Mesenchymal stem cell (in vitro differentiated cells and primary cell): ENCODE results near the gene MKLN1.
"Not testable (repeated sequence)": the region's sequence is repeated elsewhere in the genome, so short reads cannot be mapped to it uniquely, and the experiment has no call there.

Experiments
- DNase-seq: peaks from one replicate; pipeline ENCODE4 v3.0.0-alpha.2; 2013
- H2AFZ ChIP-seq: one replicate; pipeline ENCODE4 v1.6.1; 2013; ENCODE audit warnings: low read depth, mild to moderate bottlenecking, control low read depth, inconsistent platforms, low read length, moderate library complexity
- H2AK5ac ChIP-seq: 2 replicates; pipeline ENCODE4 v1.6.1; 2013; ENCODE audit warnings: low read length, moderate library complexity, mild to moderate bottlenecking, inconsistent platforms; ENCODE audit not compliant: severe bottlenecking
- H2BK120ac ChIP-seq: one replicate; pipeline ENCODE4 v1.6.1; 2013; ENCODE audit warnings: low read depth, mild to moderate bottlenecking, inconsistent platforms, low read length, moderate library complexity
- H2BK12ac ChIP-seq, 2 experiments: one replicate each; pipeline ENCODE4 v1.6.1; 2013; ENCODE audit warnings: inconsistent platforms in 2 of 2, low read length in 2 of 2, mild to moderate bottlenecking in 2 of 2, moderate library complexity in 2 of 2, control low read depth in 1 of 2
- H2BK15ac ChIP-seq: one replicate; pipeline ENCODE4 v1.6.1; 2013; ENCODE audit warnings: mild to moderate bottlenecking, low read depth, inconsistent platforms; ENCODE audit not compliant: poor library complexity, severe bottlenecking
- H2BK5ac ChIP-seq: 2 replicates; pipeline ENCODE4 v1.6.1; 2013; ENCODE audit warnings: low read depth, mild to moderate bottlenecking, low read length, control low read depth, inconsistent platforms; ENCODE audit not compliant: poor library complexity, severe bottlenecking
- H3K14ac ChIP-seq, 2 experiments: one replicate each; pipeline ENCODE4 v1.6.1; 2013; ENCODE audit warnings: inconsistent platforms in 2 of 2, low read length in 2 of 2, control low read depth in 1 of 2, mild to moderate bottlenecking in 1 of 2, moderate library complexity in 1 of 2
- H3K18ac ChIP-seq, 2 experiments: one replicate each; pipeline ENCODE4 v1.6.1; 2013; ENCODE audit warnings: inconsistent platforms in 2 of 2, low read length in 2 of 2, control low read depth in 1 of 2, low read depth in 1 of 2, mild to moderate bottlenecking in 1 of 2
- H3K23ac ChIP-seq, 2 experiments: one replicate each; pipeline ENCODE4 v1.6.1; 2013; ENCODE audit warnings: inconsistent platforms in 2 of 2, low read length in 2 of 2, mild to moderate bottlenecking in 2 of 2, moderate library complexity in 2 of 2, control low read depth in 1 of 2
- H3K27ac ChIP-seq: 2 replicates; pipeline ENCODE4 v1.5.1; 2013; ENCODE audit warnings: mild to moderate bottlenecking, moderate library complexity, low read length, control low read depth, inconsistent platforms; ENCODE audit not compliant: poor library complexity, severe bottlenecking
- H3K27me3 ChIP-seq, 2 experiments: 2 replicates each; pipeline versions ENCODE4 v1.6.1 to v1.7.0; 2013; ENCODE audit warnings: low read length in 2 of 2, mild to moderate bottlenecking in 2 of 2, moderate library complexity in 2 of 2, control low read depth in 1 of 2, inconsistent platforms in 1 of 2; ENCODE audit not compliant: control insufficient read depth in 1 of 2, insufficient read depth in 1 of 2
- H3K36me3 ChIP-seq, 2 experiments: 2 replicates each; pipeline versions ENCODE4 v1.6.1 to v1.7.0; 2013; ENCODE audit warnings: low read length in 2 of 2, control low read depth in 1 of 2, inconsistent platforms in 1 of 2, low read depth in 1 of 2, mild to moderate bottlenecking in 1 of 2; ENCODE audit not compliant: insufficient read depth in 2 of 2, control insufficient read depth in 1 of 2
- H3K4ac ChIP-seq, 2 experiments: one replicate each; pipeline ENCODE4 v1.6.1; 2013; ENCODE audit warnings: inconsistent platforms in 2 of 2, low read length in 2 of 2, mild to moderate bottlenecking in 2 of 2, moderate library complexity in 2 of 2, control low read depth in 1 of 2, low read depth in 1 of 2
- H3K4me1 ChIP-seq: 2 replicates; pipeline ENCODE4 v1.6.1; 2013; ENCODE audit warnings: low read depth, low read length, control low read depth; ENCODE audit not compliant: control insufficient read depth, insufficient read depth
- H3K4me2 ChIP-seq: 2 replicates; pipeline ENCODE4 v1.6.1; 2013; ENCODE audit warnings: low read length, mild to moderate bottlenecking, inconsistent platforms; ENCODE audit not compliant: poor library complexity, severe bottlenecking
- H3K4me3 ChIP-seq, 2 experiments: 2 replicates each; pipeline versions ENCODE4 v1.5.1 to v1.7.0; 2013; ENCODE audit warnings: low read length in 2 of 2, mild to moderate bottlenecking in 2 of 2, control low read depth in 1 of 2, low read depth in 1 of 2; ENCODE audit not compliant: insufficient read depth in 1 of 2
- H3K79me1 ChIP-seq: replicated peaks from 2 replicates; pipeline ENCODE4 v1.6.1; 2013; ENCODE audit warnings: mild to moderate bottlenecking, control low read depth, low read length, inconsistent platforms; ENCODE audit not compliant: poor library complexity, severe bottlenecking
- H3K9ac ChIP-seq: 2 replicates; pipeline ENCODE4 v1.7.0; 2013; ENCODE audit warnings: mild to moderate bottlenecking, low read length, moderate library complexity
- H3K9me3 ChIP-seq: 2 replicates; pipeline ENCODE4 v1.7.0; 2013; ENCODE audit warnings: mild to moderate bottlenecking, low read length; ENCODE audit not compliant: control insufficient read depth
- H4K8ac ChIP-seq: one replicate; pipeline ENCODE4 v1.6.1; 2013; ENCODE audit warnings: inconsistent platforms, mild to moderate bottlenecking, low read length, moderate library complexity
- H4K91ac ChIP-seq: one replicate; pipeline ENCODE4 v1.6.1; 2013; ENCODE audit warnings: mild to moderate bottlenecking, low read length, inconsistent platforms
- WGBS: methylation state at CpG from one replicate; pipeline ENCODE4 v1.1.7; 2013; ENCODE audit warnings: mixed read lengths; 5-methylcytosine and 5-hydroxymethylcytosine counted together

The MKLN1 gene

DNA sequence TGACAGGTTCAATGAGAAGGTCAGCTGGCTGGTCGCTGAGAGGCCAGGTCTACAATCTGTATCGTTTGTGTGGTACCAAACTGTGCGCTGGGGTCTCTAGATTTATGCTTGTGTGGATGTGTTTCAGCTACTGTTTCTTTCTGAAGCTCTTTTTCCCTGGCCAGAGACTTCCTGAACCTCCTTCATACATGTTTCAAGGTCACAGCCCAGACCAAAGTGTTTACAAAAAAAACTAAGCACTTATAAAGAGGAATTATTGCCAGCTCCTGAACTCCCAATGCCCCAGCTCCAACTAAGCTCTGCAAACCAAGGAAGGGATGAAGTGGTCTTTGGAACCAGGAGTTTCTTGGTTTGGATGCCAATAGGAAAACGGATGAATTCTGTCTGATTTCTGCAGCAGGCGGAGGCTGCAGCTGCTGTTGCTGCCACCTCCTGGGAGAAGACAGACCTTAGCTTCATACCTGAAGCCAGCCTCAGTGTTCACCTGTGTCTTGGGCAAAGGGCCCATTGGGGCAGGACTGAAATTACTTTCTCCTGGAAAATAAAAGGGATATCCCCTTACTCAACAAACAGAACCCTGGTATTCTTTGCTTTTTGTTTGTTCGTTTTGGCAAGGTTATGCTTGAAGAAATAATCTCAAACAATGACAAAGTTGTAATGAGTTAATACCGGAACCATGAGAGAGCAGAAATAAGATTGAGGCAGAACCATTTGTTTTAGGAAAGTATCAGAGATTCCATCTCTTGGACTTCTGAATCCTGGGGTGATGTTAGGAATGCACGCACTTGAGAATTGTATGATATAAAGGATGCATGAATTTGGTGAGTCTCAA is 24.6 kb upstream of the MKLN1 start:
- Histone ChIP-seq H2BK5ac (no peak overlapping the region), H3K79me1 (no peaks in the 10 kb centered on the region), H4K8ac (no peak overlapping the region), H2AFZ (no peak overlapping the region), H3K27me3 (no peaks in the 10 kb centered on the region), H2AK5ac (no peak overlapping the region), H3K14ac (no peak overlapping the region), H3K4ac (no peak overlapping the region), H3K23ac (no peak overlapping the region), H2BK120ac (no peak overlapping the region), H3K4me2 (no peak overlapping the region), H2BK12ac (no peak overlapping the region), H3K4me3 (no peak overlapping the region), H3K27ac (no peak overlapping the region), H3K36me3 (peaks cover 0 to 3% of the 10 kb centered on the region in 2 experiments), H2BK15ac (no peak overlapping the region), H3K9ac (no peak overlapping the region), H3K4me1 (no peaks in the 10 kb centered on the region), H3K9me3 (peaks cover 12% of the 10 kb centered on the region), H4K91ac (no peak overlapping the region), H3K18ac (no peak overlapping the region)
- peak; percentile 33 for DNase-seq
- 77% methylated on average over 6 of the region's 8 CpGs for WGBS

DNA sequence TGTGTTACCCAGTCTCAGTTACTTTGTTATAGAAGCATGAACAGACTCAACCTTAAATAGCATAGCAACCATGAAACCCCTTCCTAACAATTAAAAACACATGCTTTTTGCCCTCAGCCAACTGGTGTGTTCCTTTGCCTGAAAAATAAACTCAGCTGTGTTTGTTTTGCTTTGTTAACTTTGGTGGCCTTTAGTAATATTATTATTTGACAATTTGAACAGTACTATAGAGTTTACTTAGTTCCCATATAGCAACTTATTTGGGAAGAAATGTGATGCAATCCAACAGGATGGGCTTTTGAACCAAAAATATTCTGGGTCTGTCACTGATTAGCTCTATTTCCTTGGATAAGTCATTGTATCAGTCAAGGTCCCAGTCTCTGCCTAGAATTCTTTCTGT is 22.5 kb upstream of the MKLN1 start:
- no peak overlapping the region for H3K4me2 ChIP-seq
- no peak overlapping the region for H2BK120ac ChIP-seq
- no peak overlapping the region for H3K9ac ChIP-seq
- H3K27me3 ChIP-seq: no peaks in the 10 kb centered on the region
- peaks cover 0 to 3% of the 10 kb centered on the region in 2 experiments for H3K36me3 ChIP-seq
- no peak overlapping the region for H4K8ac ChIP-seq
- H3K4ac ChIP-seq: no peak overlapping the region
- H2AK5ac ChIP-seq: no peak overlapping the region
- H3K9me3 ChIP-seq: peaks cover 12% of the 10 kb centered on the region
- no peak overlapping the region for H3K4me3 ChIP-seq
- no peak overlapping the region for H2BK15ac ChIP-seq
- H3K14ac ChIP-seq: no peak overlapping the region
- no peak overlapping the region for H3K18ac ChIP-seq
- H2BK12ac ChIP-seq: no peak overlapping the region
- H3K27ac ChIP-seq: no peak overlapping the region
- H3K79me1 ChIP-seq: no peaks in the 10 kb centered on the region
- no peak overlapping the region for H4K91ac ChIP-seq
- no peak overlapping the region for H3K23ac ChIP-seq
- no peak for DNase-seq
- H2BK5ac ChIP-seq: no peak overlapping the region
- H3K4me1 ChIP-seq: no peaks in the 10 kb centered on the region
- no peak overlapping the region for H2AFZ ChIP-seq

DNA sequence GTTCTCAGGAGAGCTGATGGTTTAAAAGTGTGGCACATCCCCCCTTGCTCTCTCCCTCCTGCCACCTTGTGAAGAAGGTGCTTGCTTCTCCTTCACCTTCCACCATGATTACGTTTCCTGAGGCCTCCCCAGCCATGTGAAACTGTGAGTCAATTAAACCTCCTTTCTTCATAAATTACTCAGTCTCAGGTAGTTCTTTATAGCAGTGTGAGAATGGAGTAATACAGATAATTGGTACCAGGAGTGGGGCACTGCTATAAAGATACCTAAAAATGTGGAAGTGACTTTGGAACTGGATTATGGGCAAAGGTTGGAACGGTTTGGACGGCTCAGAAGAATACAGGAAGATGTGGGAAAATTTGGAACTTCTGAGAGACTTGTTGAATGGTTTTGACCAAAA is 21.6 kb upstream of the MKLN1 start:
- whole genome bisulfite sequencing: 91% methylated on average over 2 of the region's 3 CpGs
- H3K23ac ChIP-seq, H2BK120ac ChIP-seq: not testable (repeated sequence)

DNA sequence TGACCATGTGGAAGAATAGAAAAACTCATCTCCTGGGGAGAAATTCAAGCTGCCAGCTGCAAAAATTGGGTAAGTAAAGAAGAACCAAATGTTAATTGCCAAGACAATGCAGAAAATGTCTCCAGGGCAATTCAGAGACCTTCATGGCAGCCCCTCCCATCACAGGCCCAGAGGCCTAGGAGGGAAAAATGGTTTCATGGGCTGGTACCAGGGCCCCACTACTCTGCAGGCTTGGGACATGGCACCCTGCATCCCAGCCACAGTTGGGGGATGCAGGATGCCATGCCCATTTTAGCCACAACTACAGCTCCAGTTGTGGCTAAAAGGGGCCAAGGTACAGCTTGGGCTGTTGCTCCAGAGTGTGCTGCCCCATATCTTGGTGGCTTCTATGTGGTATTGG is 20.9 kb upstream of the MKLN1 start:
- Histone ChIP-seq H3K23ac (no peak overlapping the region), H2AK5ac (no peak overlapping the region), H3K4me1 (no peaks in the 10 kb centered on the region), H3K36me3 (peaks cover 0 to 3% of the 10 kb centered on the region in 2 experiments), H2BK15ac (no peak overlapping the region), H3K27ac (no peak overlapping the region), H4K91ac (no peak overlapping the region), H3K9me3 (peaks cover 12% of the 10 kb centered on the region), H3K4ac (no peak overlapping the region), H2BK120ac (no peak overlapping the region), H2BK12ac (no peak overlapping the region), H4K8ac (no peak overlapping the region), H3K4me3 (no peak overlapping the region), H3K14ac (no peak overlapping the region), H3K9ac (no peak overlapping the region), H3K27me3 (no peaks in the 10 kb centered on the region), H2AFZ (no peak overlapping the region), H2BK5ac (no peak overlapping the region), H3K79me1 (no peaks in the 10 kb centered on the region), H3K18ac (no peak overlapping the region), H3K4me2 (no peak overlapping the region)
- no peak for DNase-seq

More for the DNA sequence above, 21.6 kb upstream of the MKLN1 start:
- H2BK15ac ChIP-seq, DNase-seq, H4K8ac ChIP-seq, H2BK12ac ChIP-seq, H3K27me3 ChIP-seq, H3K4me3 ChIP-seq, H3K27ac ChIP-seq, H2AK5ac ChIP-seq, H2AFZ ChIP-seq, H4K91ac ChIP-seq, H3K4ac ChIP-seq, H3K18ac ChIP-seq, H3K4me2 ChIP-seq, H3K9ac ChIP-seq, H3K14ac ChIP-seq, H3K4me1 ChIP-seq, H3K36me3 ChIP-seq, H3K79me1 ChIP-seq, H2BK5ac ChIP-seq: not testable (repeated sequence)
- H3K9me3 ChIP-seq: peaks cover 12% of the 10 kb centered on the region
